Measurements from ENCODE around the gene ADGRE3. TPM values are rescaled to one million over a fixed set of nuclear protein-coding genes. Genes with fewer than 3 reads are reported as not detected.

Gene ADGRE3, protein sequence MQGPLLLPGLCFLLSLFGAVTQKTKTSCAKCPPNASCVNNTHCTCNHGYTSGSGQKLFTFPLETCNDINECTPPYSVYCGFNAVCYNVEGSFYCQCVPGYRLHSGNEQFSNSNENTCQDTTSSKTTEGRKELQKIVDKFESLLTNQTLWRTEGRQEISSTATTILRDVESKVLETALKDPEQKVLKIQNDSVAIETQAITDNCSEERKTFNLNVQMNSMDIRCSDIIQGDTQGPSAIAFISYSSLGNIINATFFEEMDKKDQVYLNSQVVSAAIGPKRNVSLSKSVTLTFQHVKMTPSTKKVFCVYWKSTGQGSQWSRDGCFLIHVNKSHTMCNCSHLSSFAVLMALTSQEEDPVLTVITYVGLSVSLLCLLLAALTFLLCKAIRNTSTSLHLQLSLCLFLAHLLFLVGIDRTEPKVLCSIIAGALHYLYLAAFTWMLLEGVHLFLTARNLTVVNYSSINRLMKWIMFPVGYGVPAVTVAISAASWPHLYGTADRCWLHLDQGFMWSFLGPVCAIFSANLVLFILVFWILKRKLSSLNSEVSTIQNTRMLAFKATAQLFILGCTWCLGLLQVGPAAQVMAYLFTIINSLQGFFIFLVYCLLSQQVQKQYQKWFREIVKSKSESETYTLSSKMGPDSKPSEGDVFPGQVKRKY
- total RNA-seq, result not detected in 2 replicates

GRCh38 chr19:14674764-14675163, at the start of gene ADGRE3:
ADGRE3 (minus strand) TSS chr19:14674844; CDS start chr19:14674770, 74 bp downstream.

GRCh38 chr19:14689598-14690503, 15.2 kb upstream of the ADGRE3 start, which contains the start of gene ZNF333:
ZNF333 (plus strand) TSS chr19:14690048; CDS start chr19:14693492, 3,444 bp downstream.

DNA sequence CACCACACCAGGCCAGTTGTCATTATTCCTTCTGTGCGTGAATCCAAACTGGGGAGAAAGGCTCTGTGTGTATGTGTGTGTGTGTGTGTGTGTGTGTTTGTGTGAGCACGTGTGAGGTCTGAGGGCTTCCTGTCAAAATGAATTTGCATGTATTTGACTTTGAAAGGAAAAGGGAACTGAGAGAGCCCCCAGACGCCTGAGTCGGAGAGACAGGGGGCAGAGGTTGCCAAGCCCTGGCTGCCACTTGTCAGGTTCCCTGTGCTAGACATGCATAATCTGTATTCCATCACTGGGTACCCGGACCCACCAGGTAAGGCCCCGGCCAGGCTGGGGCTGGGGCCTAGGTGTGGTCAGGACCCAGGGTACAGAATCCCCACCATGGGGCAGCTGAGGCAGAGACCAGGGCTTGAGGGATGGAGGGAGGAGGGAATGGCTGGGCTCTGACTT, 91.7 kb downstream of the ADGRE3 start, which contains the start of gene CLEC17A:
Gene CLEC17A (plus strand): TSS at position 191 of the 447 bp plus-strand sequence. CDS start 77 bp downstream, at position 268.

GRCh38 chr19:14571695-14572490, 102.8 kb downstream of the ADGRE3 start, which contains the start of gene NDUFB7:
NDUFB7 (minus strand) TSS chr19:14572066; CDS start chr19:14572000, 66 bp downstream.

Other genes with a start within 250 kb of the ADGRE3 start
- gene PKN1, start 241.5 kb downstream of the ADGRE3 start, total RNA-seq, result 112 and 126 TPM in 2 replicates
- 0.86 and 0.89 TPM in 2 replicates for gene PTGER1, start 199.5 kb downstream of the ADGRE3 start, total RNA-seq
- gene GIPC1, start 178.7 kb downstream of the ADGRE3 start, total RNA-seq, result 186 and 203 TPM in 2 replicates
- 81.3 and 100.0 TPM in 2 replicates for gene DNAJB1, start 156.4 kb downstream of the ADGRE3 start, total RNA-seq
- gene TECR, start 145.2 kb downstream of the ADGRE3 start, total RNA-seq, result 87.9 and 101 TPM in 2 replicates
- 304 and 329 TPM in 2 replicates for gene NDUFB7, start 102.8 kb downstream of the ADGRE3 start, total RNA-seq
- not detected in 2 replicates for gene CLEC17A, start 91.8 kb downstream of the ADGRE3 start, total RNA-seq
- 4.9 and 7.6 TPM in 2 replicates for gene ZNF333, start 15.2 kb upstream of the ADGRE3 start, total RNA-seq
- gene ADGRE2, start 103.7 kb upstream of the ADGRE3 start, total RNA-seq, result 1.7 and 6.6 TPM in 2 replicates
- gene OR7A5, start 160.3 kb upstream of the ADGRE3 start, total RNA-seq, result not detected in 2 replicates
- gene OR7C1, start 160.3 kb upstream of the ADGRE3 start, total RNA-seq, result not detected in 2 replicates
- not detected in 2 replicates for gene OR7A10, start 174.1 kb upstream of the ADGRE3 start, total RNA-seq
- not detected in 2 replicates for gene OR7A17, start 211.3 kb upstream of the ADGRE3 start, total RNA-seq

Measured in myometrial cell (primary cell).